Measurements from ENCODE around the gene SPATA17.
"Not testable (repeated sequence)": the region's sequence is repeated elsewhere in the genome, so short reads cannot be mapped to it uniquely, and the experiment has no call there.

Gene SPATA17

DNA sequence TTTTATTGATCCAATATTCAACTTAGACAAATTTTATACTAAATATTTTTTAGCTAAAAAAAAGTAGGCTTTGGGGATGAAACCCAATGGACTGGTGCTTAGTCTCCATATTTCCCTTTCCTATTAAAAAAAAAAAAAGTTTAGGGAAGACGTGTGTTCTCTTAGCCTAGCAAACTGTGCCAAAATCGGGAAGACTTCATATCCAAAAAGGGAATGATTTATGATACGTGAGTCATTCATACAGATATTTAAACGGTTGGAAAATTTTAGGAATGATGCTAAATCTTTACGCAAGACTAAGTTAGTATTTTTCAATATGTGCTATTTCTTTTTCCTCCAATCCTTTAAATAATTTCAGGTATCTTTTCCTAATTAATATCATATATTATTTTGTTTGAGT, 50.7 kb downstream of the SPATA17 start:
- DNase-seq, result no peak

DNA sequence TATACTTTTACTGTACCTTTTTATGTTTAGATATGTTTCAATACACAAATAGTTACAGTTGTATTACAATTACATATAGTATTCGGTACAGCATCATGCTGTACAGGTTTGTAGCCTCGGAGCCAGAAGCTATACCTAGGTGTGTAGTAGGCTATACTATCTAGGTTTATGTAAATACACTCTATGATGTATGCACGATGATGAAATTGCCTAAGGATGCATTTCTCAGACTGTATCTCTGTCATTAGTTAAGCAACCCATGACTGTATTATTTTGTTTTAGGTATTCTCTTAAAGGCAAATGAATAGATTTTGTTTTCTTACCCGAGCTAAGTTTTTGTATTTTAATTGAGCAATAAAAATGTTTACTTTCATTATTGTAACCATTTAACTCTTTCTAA, 56.4 kb downstream of the SPATA17 start:
- DNase-seq, result no peak

DNA sequence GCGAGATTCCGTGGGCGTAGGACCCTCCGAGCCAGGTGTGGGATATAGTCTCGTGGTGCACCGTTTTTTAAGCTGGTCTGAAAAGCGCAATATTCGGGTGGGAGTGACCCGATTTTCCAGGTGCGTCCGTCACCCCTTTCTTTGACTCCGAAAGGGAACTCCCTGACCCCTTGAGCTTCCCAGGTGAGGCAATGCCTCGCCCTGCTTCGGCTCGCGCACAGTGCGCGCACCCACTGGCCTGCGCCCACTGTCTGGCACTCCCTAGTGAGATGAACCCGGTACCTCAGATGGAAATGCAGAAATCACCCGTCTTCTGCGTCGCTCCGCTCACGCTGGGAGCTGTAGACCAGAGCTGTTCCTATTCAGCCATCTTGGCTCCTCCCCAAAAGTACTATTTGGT, 65.0 kb downstream of the SPATA17 start:
- DNase-seq, result not testable (repeated sequence)

DNA sequence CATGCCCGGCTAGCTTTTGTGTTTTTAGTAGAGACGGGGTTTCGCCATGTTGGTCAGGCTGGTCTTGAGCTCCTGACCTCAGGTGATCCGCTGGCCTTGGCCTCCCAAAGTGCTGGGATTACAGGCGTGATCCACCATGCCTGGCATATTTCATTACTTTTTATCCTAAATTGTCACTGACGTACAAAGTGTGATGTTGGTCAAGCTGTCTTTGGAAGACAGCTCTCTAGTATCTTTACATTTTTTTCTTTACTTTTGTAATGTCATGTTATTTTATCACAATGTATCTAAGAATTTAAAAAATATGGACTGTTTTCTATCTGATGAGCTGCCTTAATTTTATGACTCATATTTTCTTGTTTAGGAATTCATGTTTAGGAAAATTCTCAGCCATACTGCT, 72.2 kb downstream of the SPATA17 start:
- no peak for DNase-seq

DNA sequence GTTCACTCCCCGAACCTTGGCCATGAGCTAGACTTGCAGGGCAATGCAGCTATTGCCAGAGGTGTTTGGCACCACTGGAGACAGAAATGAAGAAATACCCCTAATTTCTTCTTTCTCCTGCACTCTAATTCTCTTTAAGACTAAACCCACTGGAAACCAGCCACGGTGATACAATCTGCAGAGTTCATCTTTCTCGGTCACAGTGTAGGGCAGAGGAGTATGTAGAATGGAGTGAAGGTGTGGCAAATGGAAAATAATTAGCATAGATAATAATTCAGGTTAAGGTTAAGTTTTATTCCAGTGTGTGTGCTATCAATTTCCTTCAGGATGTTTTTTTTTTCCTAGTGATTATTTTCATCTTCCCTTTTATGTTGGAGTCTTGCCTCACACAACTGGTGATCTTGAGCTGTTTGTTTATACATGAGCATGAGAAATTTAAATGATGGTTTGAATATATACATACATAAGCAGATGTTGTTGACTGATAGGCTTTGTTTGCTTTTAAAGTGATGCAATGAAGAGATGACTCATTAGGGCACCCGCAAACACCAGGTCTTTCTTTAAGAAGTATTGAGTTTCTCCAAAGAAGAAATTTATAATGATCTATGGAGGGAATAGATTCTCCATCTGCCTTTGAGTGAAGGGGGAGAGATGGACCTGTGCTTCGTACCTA, 81.9 kb downstream of the SPATA17 start:
- DNase-seq, result no peak

DNA sequence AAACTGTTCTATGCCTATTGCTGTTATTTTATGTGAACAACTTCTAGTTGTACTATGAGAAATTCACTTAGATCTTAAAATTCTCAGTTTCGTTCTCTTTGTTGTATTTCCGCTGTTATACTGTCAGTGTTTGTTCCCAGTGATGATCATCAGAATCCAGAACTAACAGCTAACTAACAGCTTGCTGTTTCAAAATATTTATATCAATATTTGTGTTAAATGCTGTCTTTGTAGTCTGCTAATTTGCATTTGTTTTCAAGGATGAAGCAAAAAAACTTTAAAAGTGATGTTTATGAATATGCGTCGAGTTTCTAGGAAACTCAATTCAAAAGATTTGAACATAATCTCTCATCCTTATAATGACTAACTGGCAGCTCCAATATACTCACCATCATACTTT, 84.5 kb downstream of the SPATA17 start:
- DNase-seq, result no peak

DNA sequence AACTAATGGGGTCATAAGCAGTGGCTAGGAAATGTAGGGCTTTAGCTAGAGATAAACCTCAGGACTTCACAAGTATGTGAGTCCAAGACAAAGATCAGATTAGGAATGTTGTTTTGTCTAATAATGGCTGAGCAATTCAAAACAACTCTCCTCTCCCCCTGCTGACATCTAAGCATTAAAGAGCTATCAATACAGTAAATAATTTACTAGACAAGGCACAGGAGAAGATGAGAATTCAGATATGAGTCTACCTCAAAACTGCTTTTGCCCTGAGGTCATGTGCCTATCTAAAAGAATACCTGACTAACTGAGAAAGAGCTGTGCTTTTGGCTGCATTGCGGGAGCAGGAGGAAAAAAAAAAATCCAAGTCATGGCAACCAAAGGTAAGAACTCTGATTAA, 86.8 kb downstream of the SPATA17 start:
- no peak for DNase-seq

DNA sequence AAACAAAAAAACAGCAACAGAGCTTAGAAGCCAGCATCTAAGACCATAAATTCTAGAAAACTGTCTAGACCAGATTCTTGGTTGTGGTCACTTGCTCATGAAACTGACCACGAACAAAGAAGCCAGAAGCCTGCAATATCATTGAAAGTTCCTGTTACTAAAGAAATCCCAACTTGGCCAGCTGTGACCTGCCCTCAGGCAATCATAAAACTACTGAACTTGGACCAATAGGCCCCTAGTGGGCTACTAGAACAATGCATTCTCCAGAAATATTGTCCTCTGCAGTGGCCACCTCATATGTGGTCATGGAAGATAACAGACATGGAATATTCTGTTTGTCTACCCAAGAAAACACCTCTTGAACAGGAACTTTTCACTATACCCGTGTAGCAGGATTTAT, 87.7 kb downstream of the SPATA17 start:
- no peak for DNase-seq

DNA sequence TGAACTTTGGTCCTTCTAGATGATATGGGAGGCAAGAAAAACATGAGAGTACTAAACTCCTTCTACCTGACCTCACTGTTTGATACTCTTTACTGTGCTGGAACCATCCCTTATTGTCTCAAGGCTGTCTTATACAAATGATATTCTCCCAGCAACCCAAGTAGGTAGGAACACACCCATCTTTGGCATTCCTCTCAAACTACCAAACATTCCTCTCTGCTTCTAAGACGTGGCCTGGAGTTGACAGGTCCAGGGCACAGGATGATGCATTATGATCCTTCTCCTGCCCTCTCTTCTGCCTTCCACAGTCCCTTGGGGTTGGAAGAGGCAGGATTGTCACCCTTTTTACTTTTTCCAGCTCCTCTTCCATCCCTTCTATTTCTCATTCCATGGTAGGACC, 90.5 kb downstream of the SPATA17 start:
- no peak for DNase-seq

DNA sequence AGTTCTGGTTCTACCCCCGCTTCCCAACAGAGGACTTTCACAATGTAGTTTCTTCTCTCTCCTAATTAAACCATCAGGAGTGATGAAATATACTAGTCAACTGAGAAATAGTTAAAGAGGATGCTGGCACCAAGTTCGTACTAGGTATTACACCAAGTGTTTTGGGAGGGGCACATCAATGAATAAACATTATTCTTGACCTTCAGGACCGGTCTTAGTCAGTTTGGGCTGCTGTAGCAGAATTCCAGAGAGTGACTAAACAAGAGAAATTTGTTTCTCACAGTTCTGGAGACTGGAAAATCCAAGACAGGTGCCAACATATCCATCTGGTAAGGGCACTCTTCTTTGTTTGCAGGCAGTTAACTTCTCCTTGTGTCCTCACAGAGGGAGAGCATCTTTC, 103.8 kb downstream of the SPATA17 start:
- DNase-seq, result no peak

DNA sequence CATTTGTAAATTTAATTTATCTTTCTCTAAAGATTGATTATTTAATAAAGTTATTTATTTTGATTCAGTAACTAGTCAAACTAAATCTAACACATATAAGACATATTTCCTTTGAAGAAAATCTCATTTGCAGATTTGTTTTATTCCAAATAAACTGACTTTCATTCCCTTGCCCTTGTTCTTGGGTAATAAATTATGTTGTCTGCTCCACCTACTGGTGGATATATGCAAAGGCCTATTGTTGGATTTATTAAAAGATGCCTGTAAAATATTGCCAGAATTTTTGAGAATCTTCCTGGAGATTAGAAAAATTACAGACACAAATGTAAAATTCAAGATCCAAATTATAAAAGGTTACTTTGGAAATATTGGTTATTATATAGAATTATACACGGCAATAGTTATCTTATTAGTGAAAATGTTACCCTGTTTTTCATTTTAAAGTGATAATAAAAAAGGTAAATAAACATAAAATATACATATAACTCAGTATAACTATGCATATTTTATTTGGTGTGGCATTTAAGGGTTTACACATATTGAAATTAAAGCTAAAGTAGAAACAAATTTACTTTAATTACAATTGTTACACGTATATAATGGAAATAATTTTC, 116.1 kb downstream of the SPATA17 start:
- no peak for DNase-seq

DNA sequence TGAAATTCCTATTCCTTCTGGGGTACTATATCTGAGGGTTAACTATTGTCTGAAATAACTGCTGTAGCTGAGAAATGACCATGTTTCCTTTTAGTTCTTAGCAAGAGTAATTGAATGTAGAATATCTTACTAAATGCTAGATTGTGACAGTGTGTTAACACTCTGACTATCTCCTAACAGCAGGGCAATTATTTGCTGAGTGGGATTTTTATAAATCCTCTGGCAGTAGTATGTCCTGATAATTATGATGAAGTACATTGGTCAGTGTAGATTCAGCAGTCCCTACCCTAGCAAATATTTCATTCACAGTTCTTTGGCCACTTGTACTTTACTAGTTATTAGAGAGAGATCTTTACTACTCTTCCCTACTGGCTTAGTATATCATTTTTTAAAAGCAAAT, 138.6 kb downstream of the SPATA17 start:
- no peak for DNase-seq

DNA sequence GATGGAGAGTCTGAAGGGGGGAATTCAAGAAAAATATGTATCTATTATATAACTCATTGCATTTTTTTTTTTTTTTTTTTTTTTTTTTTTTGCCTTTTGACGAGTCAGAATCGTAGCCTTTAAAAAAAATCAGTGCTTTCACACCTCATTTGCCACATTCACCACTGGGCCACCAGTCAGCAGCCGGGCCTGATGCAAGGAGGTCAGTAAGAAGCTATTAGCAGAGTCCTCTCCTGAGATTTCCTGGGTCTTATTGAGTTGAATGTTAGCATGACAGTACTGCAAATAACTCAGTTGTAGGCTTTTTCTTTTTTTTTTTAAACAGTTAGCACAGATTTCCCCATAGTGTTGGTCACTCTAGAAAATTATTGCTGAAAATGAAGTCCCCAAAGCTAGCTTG, 139.8 kb downstream of the SPATA17 start:
- DNase-seq, result no peak

DNA sequence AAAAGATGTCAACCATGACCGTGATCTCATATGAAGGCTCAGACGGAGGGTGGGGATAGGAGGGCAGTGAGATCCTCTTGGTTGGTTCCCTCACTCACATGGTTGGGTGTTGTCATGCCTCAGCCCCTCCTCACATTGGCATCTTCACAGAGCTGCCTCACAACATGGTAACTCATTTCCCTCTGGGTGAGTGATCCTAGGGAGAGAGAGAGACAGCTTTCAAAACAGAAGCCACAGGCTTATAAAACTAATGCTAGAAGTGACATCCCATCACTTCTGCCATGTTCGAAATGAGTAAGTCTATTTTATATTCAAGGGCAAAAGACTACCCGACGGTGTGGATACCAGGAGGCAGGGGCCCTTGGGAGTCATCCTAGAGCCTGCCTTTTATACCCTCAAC, 145.5 kb downstream of the SPATA17 start:
- no peak for DNase-seq

DNA sequence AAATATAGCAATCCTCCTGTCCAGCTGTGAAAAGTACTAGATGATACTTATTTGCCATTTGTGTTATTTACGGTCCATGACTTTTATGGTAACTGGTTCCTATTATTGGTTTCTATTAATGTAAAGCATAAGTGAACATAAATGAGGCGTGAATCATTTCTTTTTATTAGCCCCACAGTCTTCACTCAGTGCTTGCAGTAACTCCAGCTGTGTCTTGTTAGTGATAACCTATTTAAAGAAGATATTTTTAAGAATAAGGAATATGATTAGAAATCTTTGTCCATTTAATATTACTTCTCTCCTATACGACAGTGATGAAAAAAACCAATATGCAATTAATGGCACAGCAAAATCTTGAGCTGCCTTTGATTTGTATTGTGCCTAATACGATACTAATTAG, 149.9 kb downstream of the SPATA17 start:
- no peak for DNase-seq

DNA sequence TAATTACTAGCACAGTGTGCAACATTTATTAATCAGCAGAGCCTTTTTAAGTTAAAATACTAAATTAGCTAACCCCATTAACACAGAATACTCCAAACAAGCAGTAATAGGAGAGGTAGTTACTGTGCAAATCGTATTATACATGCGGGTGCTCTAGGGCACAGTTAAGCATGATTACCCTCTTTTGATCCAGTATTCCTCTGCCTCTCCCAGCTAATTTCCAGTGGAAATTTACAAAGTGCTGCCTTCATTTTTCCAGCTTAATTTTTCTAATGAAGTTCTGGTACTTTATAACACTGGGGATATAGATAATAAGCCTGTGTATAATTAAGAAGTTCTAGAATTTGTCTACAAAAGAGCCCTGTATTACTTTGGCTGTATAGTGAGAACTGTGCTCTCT, 159.9 kb downstream of the SPATA17 start:
- DNase-seq, result no peak

DNA sequence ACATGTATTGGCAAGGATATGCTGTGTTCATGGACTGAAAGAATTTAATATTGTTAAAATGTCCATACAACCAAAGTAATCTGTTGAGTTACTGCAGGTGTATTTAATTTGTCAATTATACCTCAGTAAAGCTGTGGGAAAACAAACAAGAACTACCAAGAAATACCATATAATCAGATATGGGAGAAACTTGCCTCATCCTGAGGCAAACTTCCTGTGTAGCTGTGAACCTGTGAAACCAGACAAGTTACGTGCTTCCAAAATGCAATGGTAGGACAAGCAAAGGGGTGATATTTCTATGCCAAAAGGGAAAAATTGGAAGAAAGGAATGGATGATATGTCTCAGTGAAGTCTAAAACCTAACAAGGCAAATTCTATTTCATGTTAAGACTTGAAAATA, 174.6 kb downstream of the SPATA17 start:
- no peak for DNase-seq

DNA sequence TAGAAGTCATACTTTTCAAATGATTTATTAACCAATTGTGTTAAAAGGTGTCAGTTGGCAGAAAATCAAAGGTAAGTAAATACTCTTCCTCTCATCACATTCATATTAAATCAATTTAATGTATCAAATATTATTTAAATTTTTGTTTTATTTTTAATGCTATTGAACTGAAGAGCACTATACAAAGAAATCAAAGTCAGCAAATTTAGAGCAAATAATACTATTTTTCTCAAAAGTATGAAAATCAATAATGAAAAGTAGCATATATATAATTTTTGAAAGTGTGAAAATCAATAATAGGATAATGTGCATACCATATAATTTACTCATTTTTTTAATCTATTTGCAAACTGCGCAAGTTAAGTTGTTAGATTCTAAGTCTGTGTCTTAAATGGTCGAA, 181.0 kb downstream of the SPATA17 start:
- no peak for DNase-seq

DNA sequence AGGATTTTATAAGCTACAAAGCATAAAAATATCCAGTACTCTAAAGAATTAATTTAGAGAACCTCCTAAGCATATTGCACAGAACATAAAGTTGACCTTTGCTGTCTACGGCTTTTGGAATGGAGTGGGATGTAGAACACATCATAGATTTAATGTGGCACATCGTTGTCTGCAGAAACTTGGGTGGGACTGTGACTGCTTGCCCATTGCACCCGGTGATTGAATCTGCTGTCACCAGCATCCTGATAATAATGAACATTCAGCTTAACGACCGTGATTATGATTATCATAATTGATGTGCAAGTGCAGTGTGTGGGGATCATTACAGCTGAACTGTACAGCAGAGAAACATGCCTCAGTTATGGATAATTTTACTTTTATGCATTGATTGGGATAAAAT, 181.9 kb downstream of the SPATA17 start:
- no peak for DNase-seq

DNA sequence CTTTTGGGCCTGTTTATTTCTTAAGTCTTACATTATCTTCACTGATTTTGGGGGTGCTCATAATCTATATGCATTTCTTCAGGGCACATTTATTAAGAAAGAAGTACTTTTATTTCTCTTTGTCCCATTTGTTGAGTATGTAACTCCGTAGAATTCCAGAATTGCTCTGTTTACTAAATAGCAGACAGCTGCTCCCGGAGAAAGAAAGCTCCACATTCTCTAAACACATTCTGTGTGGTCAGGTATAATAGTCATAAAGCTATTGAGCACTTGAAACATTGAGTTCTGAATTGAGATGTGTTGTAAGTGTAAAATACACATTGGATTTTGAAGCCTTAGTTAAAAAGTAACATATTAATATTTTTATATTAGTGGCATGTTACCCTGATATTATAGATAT, 206.5 kb downstream of the SPATA17 start:
- DNase-seq, result no peak

DNA sequence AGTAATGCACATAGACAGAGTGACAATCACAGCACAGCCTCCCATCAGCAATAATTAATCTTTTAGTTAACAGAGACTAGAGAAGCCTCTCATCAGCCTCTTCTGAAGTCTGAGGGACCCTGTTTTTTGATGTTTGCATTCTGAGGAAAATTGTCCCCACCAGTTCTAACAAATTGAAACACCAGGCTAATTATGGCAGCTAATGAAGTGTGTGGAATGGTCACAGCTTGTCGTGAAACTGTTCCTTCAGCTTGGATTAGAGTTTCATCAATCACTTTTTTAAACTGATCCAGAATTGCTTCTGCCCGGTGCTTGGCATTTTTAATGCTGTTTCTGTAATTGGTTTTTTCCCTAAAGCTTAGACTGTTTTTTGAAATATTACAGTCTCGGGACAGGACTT, 208.0 kb downstream of the SPATA17 start:
- no peak for DNase-seq

DNA sequence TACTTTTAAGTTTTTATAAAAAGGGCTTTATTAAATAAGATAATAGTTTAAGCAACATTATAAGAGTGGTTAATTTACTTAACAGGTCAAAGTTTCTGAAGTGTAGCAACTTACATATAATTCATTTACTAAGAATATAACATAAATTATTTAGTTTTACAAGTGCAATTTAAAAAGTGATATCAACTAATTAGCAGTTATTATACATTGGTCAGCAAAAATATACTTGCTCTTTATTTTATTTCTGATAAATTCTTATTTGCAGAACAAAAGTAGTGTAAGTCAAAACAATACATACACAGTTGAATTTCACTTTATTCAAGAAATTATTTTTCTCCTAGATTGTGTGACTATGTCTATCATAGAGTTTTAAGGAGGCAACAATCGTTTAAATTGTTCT, 215.6 kb downstream of the SPATA17 start:
- DNase-seq, result no peak

DNA sequence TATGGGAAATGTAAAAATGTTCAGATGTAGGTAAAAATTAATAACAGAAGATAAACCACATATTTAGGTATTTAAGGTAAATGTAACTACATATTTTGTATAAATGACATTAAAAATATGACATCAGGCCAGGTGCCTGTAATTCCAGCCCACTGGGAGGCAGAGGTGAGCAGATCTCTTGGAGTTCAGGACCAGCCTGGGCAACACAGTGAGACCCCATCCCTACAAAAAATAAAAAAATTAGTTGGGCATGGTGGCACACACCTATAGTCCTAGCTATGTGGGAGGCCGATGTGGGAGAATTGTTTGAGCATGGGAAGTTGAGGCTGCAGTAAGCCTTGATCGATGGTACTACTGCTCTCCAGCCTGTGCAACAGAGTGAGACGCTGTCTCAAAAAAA, 216.5 kb downstream of the SPATA17 start:
- DNase-seq, result no peak

DNA sequence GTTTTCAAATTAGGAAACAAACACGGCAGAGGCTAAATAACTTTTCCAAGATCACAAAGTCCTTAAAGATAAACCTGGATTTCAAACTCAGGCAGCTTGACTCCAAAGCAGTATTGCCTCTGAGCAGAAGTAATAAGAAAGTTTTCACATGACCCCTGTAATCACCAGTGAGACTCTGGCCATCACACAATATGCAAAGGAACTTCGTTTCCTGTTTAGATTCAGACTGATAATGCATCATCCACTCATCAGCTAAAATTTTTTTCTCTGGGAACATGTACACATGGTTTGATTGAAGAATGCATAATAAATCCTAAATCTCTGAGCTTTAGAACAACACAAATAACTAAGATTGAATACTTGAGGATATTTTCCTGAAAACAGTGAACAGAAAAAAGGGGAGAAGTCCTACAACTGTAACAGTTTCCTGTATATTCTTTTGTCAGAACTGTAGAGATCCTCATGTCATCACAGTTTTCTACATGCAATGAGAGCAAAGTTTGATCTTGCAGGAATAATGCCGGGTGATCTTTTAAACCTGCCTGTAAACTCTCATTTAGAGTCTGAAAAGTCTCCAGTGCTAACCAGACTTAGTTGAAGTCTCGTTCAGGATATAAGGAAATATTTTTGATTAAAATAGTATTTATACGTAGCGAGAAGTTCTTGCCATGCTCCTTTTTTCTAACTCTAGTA, 225.3 kb downstream of the SPATA17 start:
- DNase-seq, result no peak

DNA sequence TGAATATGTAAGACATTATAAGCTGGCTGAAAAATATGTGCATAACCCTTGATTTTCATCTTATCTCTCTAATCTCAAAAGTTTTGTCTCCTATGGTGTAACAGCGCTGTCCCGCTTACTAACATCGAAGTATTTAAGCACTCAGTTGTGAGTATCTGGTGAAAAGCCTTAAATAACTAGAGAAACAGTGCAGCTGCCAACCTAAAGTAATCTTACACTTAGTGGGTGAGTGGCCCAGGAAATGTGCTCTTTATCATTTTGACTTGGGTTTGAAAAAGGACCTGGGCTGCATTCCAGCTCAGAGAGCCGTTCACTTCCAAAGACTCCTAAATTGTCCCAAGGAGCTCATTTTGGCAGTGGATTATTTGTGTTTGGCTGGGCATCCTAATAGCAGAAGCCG, 225.9 kb downstream of the SPATA17 start:
- no peak for DNase-seq

Data from GDM1 (cell line).